ENCODE measurements around the gene PLAU. TPM values are rescaled to one million over a fixed set of nuclear protein-coding genes. Genes with fewer than 3 reads are reported as not detected.
A peak's percentile ranks its signal among the peaks of the same experiment; 100 is the strongest.

PLAU gene
- total and polyA plus RNA-seq, 9 of the 15 experiments (the other 6 are each of a cell fraction or from before 2014, with no cell fraction given), result 2.1 to 16.9 (median 3.3) TPM

DNA sequence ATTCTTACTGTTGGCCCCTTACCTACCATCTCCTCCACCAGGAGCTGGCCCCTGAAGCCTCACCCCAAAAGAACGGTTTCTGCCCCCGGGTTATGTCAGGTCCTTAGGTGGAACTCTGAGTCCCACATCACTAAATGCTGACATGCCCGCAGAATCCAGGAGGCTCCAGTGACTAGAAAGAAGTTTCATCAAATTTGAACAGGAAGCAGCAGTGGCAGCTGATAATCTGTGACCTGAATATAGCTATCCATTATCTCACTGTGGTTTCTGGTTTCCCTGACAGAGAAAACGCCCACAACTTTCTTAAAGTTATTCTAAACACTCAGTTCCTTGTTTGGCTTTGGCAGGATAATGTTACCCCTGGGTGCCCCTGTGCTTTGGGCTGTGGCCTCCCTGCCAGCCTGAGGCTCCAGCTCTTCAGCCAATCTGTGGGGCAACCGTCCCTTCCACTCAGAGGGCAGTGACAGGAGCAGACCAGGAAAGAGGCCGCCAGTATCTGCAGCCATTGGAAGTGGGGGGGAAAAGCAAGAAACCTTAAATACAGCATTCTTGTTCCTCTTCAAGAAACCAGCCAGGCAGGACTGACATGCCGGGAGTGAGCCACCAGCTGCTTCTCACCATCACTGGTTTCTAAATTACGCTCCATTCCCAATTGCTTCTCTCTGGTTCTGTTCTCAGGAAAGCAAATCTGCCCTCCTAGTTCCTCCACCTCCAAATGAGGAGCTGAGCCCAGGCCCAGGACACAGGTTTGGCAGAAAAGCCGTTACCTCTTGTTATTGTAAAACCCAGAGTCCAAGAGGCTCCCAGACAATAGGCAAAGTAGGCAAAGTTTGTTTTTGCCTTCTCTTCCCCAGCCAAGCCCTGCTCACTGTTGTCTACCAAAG, 45.8 kb downstream of the PLAU start (continued):
- TF ChIP-seq TFAM (CRISPR knock-in tag; conservative IDR thresholded peaks at IDR 0.05) (no peak), SETDB1 (IDR thresholded peaks at IDR 0.05; ENCODE audit: low read length) (no peak), KLF6 (CRISPR knock-in tag; IDR thresholded peaks at IDR 0.05; ENCODE audit: borderline replicate concordance) (no peak), PHB2 (IDR thresholded peaks at IDR 0.05; ENCODE audit: low read depth) (peak; percentile 39; the same call in 1 of the 2 replicates), ARHGAP35 (IDR thresholded peaks at IDR 0.05; ENCODE audit: partially characterized antibody) (no peak), XRCC3 (IDR thresholded peaks at IDR 0.05) (no peak), NCOR1 (IDR thresholded peaks at IDR 0.05) (peak; percentile 92), FOXA3 (CRISPR knock-in tag; conservative IDR thresholded peaks at IDR 0.05 in 1 of 2, IDR thresholded peaks at IDR 0.05 in 1 of 2) (peak in 1 of 2 experiments; percentile 70; a peak in 1 of 4 replicates), POLR2A (conservative IDR thresholded peaks at IDR 0.05) (peak; percentile 54; the same call in 1 of the 2 replicates), ZNF212 (CRISPR knock-in tag; IDR thresholded peaks at IDR 0.05) (no peak), ZNF41 (CRISPR knock-in tag; conservative IDR thresholded peaks at IDR 0.05) (no peak), DDX20 (tag; IDR thresholded peaks at IDR 0.05; ENCODE audit: low read depth) (no peak), SMC3 (conservative IDR thresholded peaks at IDR 0.05; ENCODE audit: insufficient read depth, low read depth, low read length) (no peak), SUPT5H (IDR thresholded peaks at IDR 0.05) (peak; percentile 62)
- TF ChIP-seq, protein P1, sequence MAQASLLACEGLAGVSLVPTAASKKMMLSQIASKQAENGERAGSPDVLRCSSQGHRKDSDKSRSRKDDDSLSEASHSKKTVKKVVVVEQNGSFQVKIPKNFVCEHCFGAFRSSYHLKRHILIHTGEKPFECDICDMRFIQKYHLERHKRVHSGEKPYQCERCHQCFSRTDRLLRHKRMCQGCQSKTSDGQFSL (CRISPR knock-in tag; IDR thresholded peaks at IDR 0.05), result peak; percentile 97
- TF ChIP-seq, protein P1 (tag; IDR thresholded peaks at IDR 0.05), result peak; percentile 49 to 69; a peak in 1 of 4 replicates
- TF ChIP-seq, protein P2, sequence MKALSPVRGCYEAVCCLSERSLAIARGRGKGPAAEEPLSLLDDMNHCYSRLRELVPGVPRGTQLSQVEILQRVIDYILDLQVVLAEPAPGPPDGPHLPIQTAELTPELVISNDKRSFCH (CRISPR knock-in tag; IDR thresholded peaks at IDR 0.05), result no peak
- TF ChIP-seq, protein P2 (tag; IDR thresholded peaks at IDR 0.05), result peak; percentile 54; the same call in 1 of the 2 replicates
- TF ChIP-seq, protein P3, sequence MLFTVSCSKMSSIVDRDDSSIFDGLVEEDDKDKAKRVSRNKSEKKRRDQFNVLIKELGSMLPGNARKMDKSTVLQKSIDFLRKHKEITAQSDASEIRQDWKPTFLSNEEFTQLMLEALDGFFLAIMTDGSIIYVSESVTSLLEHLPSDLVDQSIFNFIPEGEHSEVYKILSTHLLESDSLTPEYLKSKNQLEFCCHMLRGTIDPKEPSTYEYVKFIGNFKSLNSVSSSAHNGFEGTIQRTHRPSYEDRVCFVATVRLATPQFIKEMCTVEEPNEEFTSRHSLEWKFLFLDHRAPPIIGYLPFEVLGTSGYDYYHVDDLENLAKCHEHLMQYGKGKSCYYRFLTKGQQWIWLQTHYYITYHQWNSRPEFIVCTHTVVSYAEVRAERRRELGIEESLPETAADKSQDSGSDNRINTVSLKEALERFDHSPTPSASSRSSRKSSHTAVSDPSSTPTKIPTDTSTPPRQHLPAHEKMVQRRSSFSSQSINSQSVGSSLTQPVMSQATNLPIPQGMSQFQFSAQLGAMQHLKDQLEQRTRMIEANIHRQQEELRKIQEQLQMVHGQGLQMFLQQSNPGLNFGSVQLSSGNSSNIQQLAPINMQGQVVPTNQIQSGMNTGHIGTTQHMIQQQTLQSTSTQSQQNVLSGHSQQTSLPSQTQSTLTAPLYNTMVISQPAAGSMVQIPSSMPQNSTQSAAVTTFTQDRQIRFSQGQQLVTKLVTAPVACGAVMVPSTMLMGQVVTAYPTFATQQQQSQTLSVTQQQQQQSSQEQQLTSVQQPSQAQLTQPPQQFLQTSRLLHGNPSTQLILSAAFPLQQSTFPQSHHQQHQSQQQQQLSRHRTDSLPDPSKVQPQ (CRISPR knock-in tag; IDR thresholded peaks at IDR 0.05; ENCODE audit: borderline replicate concordance), result no peak
- TF ChIP-seq, protein P4, sequence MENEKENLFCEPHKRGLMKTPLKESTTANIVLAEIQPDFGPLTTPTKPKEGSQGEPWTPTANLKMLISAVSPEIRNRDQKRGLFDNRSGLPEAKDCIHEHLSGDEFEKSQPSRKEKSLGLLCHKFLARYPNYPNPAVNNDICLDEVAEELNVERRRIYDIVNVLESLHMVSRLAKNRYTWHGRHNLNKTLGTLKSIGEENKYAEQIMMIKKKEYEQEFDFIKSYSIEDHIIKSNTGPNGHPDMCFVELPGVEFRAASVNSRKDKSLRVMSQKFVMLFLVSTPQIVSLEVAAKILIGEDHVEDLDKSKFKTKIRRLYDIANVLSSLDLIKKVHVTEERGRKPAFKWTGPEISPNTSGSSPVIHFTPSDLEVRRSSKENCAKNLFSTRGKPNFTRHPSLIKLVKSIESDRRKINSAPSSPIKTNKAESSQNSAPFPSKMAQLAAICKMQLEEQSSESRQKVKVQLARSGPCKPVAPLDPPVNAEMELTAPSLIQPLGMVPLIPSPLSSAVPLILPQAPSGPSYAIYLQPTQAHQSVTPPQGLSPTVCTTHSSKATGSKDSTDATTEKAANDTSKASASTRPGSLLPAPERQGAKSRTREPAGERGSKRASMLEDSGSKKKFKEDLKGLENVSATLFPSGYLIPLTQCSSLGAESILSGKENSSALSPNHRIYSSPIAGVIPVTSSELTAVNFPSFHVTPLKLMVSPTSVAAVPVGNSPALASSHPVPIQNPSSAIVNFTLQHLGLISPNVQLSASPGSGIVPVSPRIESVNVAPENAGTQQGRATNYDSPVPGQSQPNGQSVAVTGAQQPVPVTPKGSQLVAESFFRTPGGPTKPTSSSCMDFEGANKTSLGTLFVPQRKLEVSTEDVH (IDR thresholded peaks at IDR 0.05; ENCODE audit: low read depth, partially characterized antibody), result peak; percentile 34
- TF ChIP-seq, protein P5, sequence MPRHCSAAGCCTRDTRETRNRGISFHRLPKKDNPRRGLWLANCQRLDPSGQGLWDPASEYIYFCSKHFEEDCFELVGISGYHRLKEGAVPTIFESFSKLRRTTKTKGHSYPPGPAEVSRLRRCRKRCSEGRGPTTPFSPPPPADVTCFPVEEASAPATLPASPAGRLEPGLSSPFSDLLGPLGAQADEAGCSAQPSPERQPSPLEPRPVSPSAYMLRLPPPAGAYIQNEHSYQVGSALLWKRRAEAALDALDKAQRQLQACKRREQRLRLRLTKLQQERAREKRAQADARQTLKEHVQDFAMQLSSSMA (CRISPR knock-in tag; IDR thresholded peaks at IDR 0.05), result no peak; the same call in 1 of the 2 replicates

Data from K562 (cell line).